Stomach (tissue), 4 donors: ENCODE measurements around the gene FAM171A1.

Experiments used
- POLR2A ChIP-seq, 4 donors: fragments of 450-650 bp; IDR thresholded peaks; one replicate each; pipeline ENCODE4 v1.6.1; 2016; ENCODE audit warnings: antibody characterized with exemption in 4 of 4, control low read depth in 2 of 4, mild to moderate bottlenecking in 1 of 4, moderate library complexity in 1 of 4
- TF ChIP-seq, protein P1 (sequence below), 7 experiments: fragments of 450-650 bp in 4 of 7; fragments of 200-600 bp in 3 of 7; sonication (generic) in 3 of 7; IDR thresholded peaks; one replicate each; pipeline ENCODE4 v1.5.1; 2016 to 2019; ENCODE audit warnings: antibody characterized with exemption in 7 of 7, control low read depth in 2 of 7, mild to moderate bottlenecking in 1 of 7

DNA sequence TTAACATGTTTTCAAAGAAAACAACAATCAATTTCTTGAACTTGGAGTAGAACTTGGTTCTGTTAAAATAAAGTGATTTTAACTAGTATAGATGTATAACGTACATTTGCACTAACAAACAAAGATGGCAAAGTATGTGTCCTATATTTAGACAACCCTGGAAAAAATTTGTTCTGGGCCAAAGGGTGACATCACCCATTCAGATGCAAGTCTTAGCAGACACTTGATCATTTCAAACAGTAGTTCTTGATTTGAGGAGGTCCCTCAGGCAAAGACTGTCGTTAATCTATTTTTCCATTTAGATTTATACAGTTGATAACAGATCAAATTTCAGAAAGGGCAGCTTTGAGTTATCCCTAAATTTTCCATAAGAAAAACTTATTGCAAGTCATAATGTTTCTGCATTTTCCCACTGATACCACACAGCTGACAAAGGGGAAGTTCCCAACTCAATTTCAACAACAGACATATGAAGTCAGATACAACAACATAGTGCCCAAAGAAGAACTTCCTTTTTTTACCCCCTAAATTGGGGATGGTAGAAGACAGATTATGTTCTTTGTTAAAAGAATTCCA is 207.7 kb downstream of the FAM171A1 start:
- TF ChIP-seq, protein P1, sequence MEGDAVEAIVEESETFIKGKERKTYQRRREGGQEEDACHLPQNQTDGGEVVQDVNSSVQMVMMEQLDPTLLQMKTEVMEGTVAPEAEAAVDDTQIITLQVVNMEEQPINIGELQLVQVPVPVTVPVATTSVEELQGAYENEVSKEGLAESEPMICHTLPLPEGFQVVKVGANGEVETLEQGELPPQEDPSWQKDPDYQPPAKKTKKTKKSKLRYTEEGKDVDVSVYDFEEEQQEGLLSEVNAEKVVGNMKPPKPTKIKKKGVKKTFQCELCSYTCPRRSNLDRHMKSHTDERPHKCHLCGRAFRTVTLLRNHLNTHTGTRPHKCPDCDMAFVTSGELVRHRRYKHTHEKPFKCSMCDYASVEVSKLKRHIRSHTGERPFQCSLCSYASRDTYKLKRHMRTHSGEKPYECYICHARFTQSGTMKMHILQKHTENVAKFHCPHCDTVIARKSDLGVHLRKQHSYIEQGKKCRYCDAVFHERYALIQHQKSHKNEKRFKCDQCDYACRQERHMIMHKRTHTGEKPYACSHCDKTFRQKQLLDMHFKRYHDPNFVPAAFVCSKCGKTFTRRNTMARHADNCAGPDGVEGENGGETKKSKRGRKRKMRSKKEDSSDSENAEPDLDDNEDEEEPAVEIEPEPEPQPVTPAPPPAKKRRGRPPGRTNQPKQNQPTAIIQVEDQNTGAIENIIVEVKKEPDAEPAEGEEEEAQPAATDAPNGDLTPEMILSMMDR (IDR thresholded peaks at IDR 0.05): no peak
- no peak for TF ChIP-seq POLR2A (IDR thresholded peaks at IDR 0.05)
